Neuron (in vitro differentiated cells): ENCODE measurements around the gene OPN1SW.

Experiments used
- H2AFZ ChIP-seq: one replicate; pipeline ENCODE4 v1.6.1; 2013; ENCODE audit warnings: low read depth, mild to moderate bottlenecking, inconsistent platforms, low read length, moderate library complexity
- H3K27me3 ChIP-seq: one replicate; pipeline ENCODE4 v1.6.1; 2013; ENCODE audit warnings: low read length; ENCODE audit not compliant: insufficient read depth
- H3K36me3 ChIP-seq: one replicate; pipeline ENCODE4 v1.6.1; 2013; ENCODE audit warnings: low read length; ENCODE audit not compliant: insufficient read depth
- H3K4me1 ChIP-seq: one replicate; pipeline ENCODE4 v1.6.1; 2013; ENCODE audit warnings: low read length; ENCODE audit not compliant: insufficient read depth
- H3K4me3 ChIP-seq: 2 replicates; pipeline ENCODE4 v1.5.1; 2013; ENCODE audit warnings: mild to moderate bottlenecking, low read length, moderate library complexity
- H3K9me3 ChIP-seq: one replicate; pipeline ENCODE4 v1.6.1; 2013; ENCODE audit warnings: low read length

OPN1SW gene

GRCh38 chr7:128767475-128768110 is 8.0 kb downstream of the OPN1SW start:
- Histone ChIP-seq H3K27me3 (no peaks in the 10 kb centered on the region), H3K4me1 (no peaks in the 10 kb centered on the region), H3K36me3 (peaks cover 87% of the 10 kb centered on the region), H2AFZ (no peak overlapping the region), H3K4me3 (no peak overlapping the region), H3K9me3 (no peaks in the 10 kb centered on the region)

- no peaks in the 10 kb centered on the region for H3K4me1 ChIP-seq
- H3K27me3 ChIP-seq, result no peaks in the 10 kb centered on the region
- no peak overlapping the region for H3K4me3 ChIP-seq
- no peak overlapping the region for H2AFZ ChIP-seq
- H3K9me3 ChIP-seq, result no peaks in the 10 kb centered on the region
- peaks cover 79% of the 10 kb centered on the region for H3K36me3 ChIP-seq
These were observed 12.1 kb downstream of the OPN1SW start for GRCh38 chr7:128763541-128763940.

GRCh38 chr7:128759242-128759641 is 16.4 kb downstream of the OPN1SW start:
- Histone ChIP-seq H3K4me3 (no peak overlapping the region), H3K4me1 (no peaks in the 10 kb centered on the region), H2AFZ (no peak overlapping the region), H3K36me3 (peaks cover 74% of the 10 kb centered on the region), H3K9me3 (no peaks in the 10 kb centered on the region), H3K27me3 (no peaks in the 10 kb centered on the region)

GRCh38 chr7:128758553-128758952 is 17.0 kb downstream of the OPN1SW start:
- H3K4me1 ChIP-seq, result no peaks in the 10 kb centered on the region
- no peaks in the 10 kb centered on the region for H3K27me3 ChIP-seq
- H2AFZ ChIP-seq, result no peak overlapping the region
- H3K9me3 ChIP-seq, result no peaks in the 10 kb centered on the region
- H3K4me3 ChIP-seq, result no peak overlapping the region
- H3K36me3 ChIP-seq, result peaks cover 74% of the 10 kb centered on the region

GRCh38 chr7:128757203-128757602 is 18.4 kb downstream of the OPN1SW start:
- Histone ChIP-seq H3K4me1 (no peaks in the 10 kb centered on the region), H3K27me3 (no peaks in the 10 kb centered on the region), H3K4me3 (no peak overlapping the region), H3K36me3 (peaks cover 79% of the 10 kb centered on the region), H3K9me3 (no peaks in the 10 kb centered on the region), H2AFZ (no peak overlapping the region)

- peaks cover 72% of the 10 kb centered on the region for H3K36me3 ChIP-seq
- no peaks in the 10 kb centered on the region for H3K27me3 ChIP-seq
- H3K9me3 ChIP-seq, result no peaks in the 10 kb centered on the region
- H2AFZ ChIP-seq, result no peak overlapping the region
- H3K4me3 ChIP-seq, result no peak overlapping the region
- no peaks in the 10 kb centered on the region for H3K4me1 ChIP-seq
These were observed 19.6 kb downstream of the OPN1SW start for GRCh38 chr7:128755819-128756476.

GRCh38 chr7:128755075-128755818 is 20.3 kb downstream of the OPN1SW start:
- Histone ChIP-seq H2AFZ (no peak overlapping the region), H3K9me3 (no peaks in the 10 kb centered on the region), H3K27me3 (no peaks in the 10 kb centered on the region), H3K4me3 (no peak overlapping the region), H3K4me1 (no peaks in the 10 kb centered on the region), H3K36me3 (peaks cover 73% of the 10 kb centered on the region)

GRCh38 chr7:128752251-128752650 is 23.3 kb downstream of the OPN1SW start:
- Histone ChIP-seq H3K9me3 (no peaks in the 10 kb centered on the region), H3K4me1 (no peaks in the 10 kb centered on the region), H3K36me3 (peaks cover 76% of the 10 kb centered on the region), H2AFZ (no peak overlapping the region), H3K27me3 (no peaks in the 10 kb centered on the region), H3K4me3 (no peak overlapping the region)

GRCh38 chr7:128747327-128748079 is 28.1 kb downstream of the OPN1SW start:
- no peak overlapping the region for H3K4me3 ChIP-seq
- no peak overlapping the region for H2AFZ ChIP-seq
- H3K4me1 ChIP-seq, result no peaks in the 10 kb centered on the region
- H3K27me3 ChIP-seq, result no peaks in the 10 kb centered on the region
- H3K36me3 ChIP-seq, result peaks cover 44% of the 10 kb centered on the region
- no peaks in the 10 kb centered on the region for H3K9me3 ChIP-seq

GRCh38 chr7:128745706-128746105 is 29.9 kb downstream of the OPN1SW start:
- Histone ChIP-seq H3K36me3 (peaks cover 34% of the 10 kb centered on the region), H3K4me1 (peaks cover 4% of the 10 kb centered on the region), H2AFZ (no peak overlapping the region), H3K27me3 (no peaks in the 10 kb centered on the region), H3K9me3 (no peaks in the 10 kb centered on the region), H3K4me3 (no peak overlapping the region)

- H3K4me1 ChIP-seq, result peaks cover 12% of the 10 kb centered on the region
These were observed 31.2 kb downstream of the OPN1SW start for GRCh38 chr7:128744366-128744905.

GRCh38 chr7:128743112-128743772 is 32.4 kb downstream of the OPN1SW start:
- H3K36me3 ChIP-seq, result peaks cover 12% of the 10 kb centered on the region
- H3K9me3 ChIP-seq, result no peaks in the 10 kb centered on the region
- H3K27me3 ChIP-seq, result no peaks in the 10 kb centered on the region
- peaks cover 16% of the 10 kb centered on the region for H3K4me1 ChIP-seq
- H3K4me3 ChIP-seq, result no peak overlapping the region
- H2AFZ ChIP-seq, result no peak overlapping the region

More at GRCh38 chr7:128744366-128744905, 31.2 kb downstream of the OPN1SW start:
- Histone ChIP-seq H3K9me3 (no peaks in the 10 kb centered on the region), H3K27me3 (no peaks in the 10 kb centered on the region), H2AFZ (no peak overlapping the region), H3K4me3 (no peak overlapping the region), H3K36me3 (peaks cover 24% of the 10 kb centered on the region)
